MM.1S (cell line): ENCODE measurements around the gene LRP6.

Source experiments
- DNase-seq: peaks from one replicate; pipeline ENCODE4 v3.0.0-alpha.2; 2015
- H2AFZ ChIP-seq: fragments of 300-600 bp; sonication (generic); 2 replicates; pipeline ENCODE4 v1.6.0; 2016; ENCODE audit warnings: antibody characterized with exemption, low read length
- H3F3A ChIP-seq: fragments of 300-600 bp; sonication (generic); 2 replicates; pipeline ENCODE4 v1.6.1; 2016; ENCODE audit warnings: mild to moderate bottlenecking, antibody characterized with exemption, low read length, moderate library complexity, mixed read lengths; ENCODE audit not compliant: insufficient read depth
- H3K27ac ChIP-seq: fragments of 300-600 bp; sonication (generic); 2 replicates; pipeline ENCODE4 v1.5.1; 2016; ENCODE audit warnings: mild to moderate bottlenecking, low read length
- H3K27me3 ChIP-seq: fragments of 300-600 bp; sonication (generic); replicated peaks from 2 replicates; pipeline ENCODE4 v1.6.0; 2016; ENCODE audit warnings: low read length; ENCODE audit not compliant: insufficient read depth
- H3K36me3 ChIP-seq: fragments of 300-600 bp; sonication (generic); replicated peaks from 2 replicates; pipeline ENCODE4 v1.6.1; 2016; ENCODE audit warnings: mild to moderate bottlenecking, low read length, mixed read lengths; ENCODE audit not compliant: insufficient read depth
- H3K4me1 ChIP-seq: fragments of 300-600 bp; sonication (generic); 2 replicates; pipeline ENCODE4 v1.6.1; 2016; ENCODE audit warnings: low read length, mixed read lengths
- H3K4me2 ChIP-seq: fragments of 300-600 bp; sonication (generic); 2 replicates; pipeline ENCODE4 v1.6.0; 2016; ENCODE audit warnings: low read depth, low read length
- H3K4me3 ChIP-seq: fragments of 300-600 bp; sonication (generic); 2 replicates; pipeline ENCODE4 v1.5.1; 2016; ENCODE audit warnings: low read length, mixed read lengths
- H3K79me2 ChIP-seq: fragments of 300-600 bp; sonication (generic); 2 replicates; pipeline ENCODE4 v1.6.1; 2016; ENCODE audit warnings: mixed run types, low read length, mixed read lengths
- H3K9ac ChIP-seq: fragments of 300-600 bp; sonication (generic); 2 replicates; pipeline ENCODE4 v1.6.1; 2016; ENCODE audit warnings: low read length, mixed read lengths
- H3K9me2 ChIP-seq: fragments of 300-600 bp; sonication (generic); replicated peaks from 2 replicates; pipeline ENCODE4 v1.6.1; 2016; ENCODE audit warnings: mild to moderate bottlenecking, low read length, mixed read lengths; ENCODE audit not compliant: insufficient read depth
- H3K9me3 ChIP-seq: fragments of 300-600 bp; sonication (generic); replicated peaks from 2 replicates; pipeline ENCODE4 v1.6.1; 2016; ENCODE audit warnings: mild to moderate bottlenecking, low read length, mixed read lengths; ENCODE audit not compliant: insufficient read depth
- H4K20me1 ChIP-seq: fragments of 300-600 bp; sonication (generic); 2 replicates; pipeline ENCODE4 v1.6.1; 2016; ENCODE audit warnings: mild to moderate bottlenecking, low read length, moderate library complexity, mixed read lengths; ENCODE audit not compliant: insufficient read depth
- CTCF ChIP-seq: fragments of 300-600 bp; sonication (generic); IDR thresholded peaks from 2 replicates; pipeline ENCODE4 v1.5.1; 2016; ENCODE audit warnings: antibody characterized with exemption, low read length, mixed read lengths
- EZH2 ChIP-seq: fragments of 300-600 bp; sonication (generic); optimal IDR thresholded peaks from 2 replicates; pipeline ENCODE3; 2017; ENCODE audit warnings: low read depth, mild to moderate bottlenecking, antibody characterized with exemption, low read length, mixed read lengths
- EZH2phosphoT487 ChIP-seq: fragments of 300-600 bp; sonication (generic); IDR thresholded peaks from 2 replicates; pipeline ENCODE4 v1.6.1; 2018; ENCODE audit warnings: antibody characterized with exemption, low read length

The LRP6 gene

GRCh38 chr12:12266389-12266872, 413 bp downstream of the LRP6 start:
- no peak for DNase-seq
- H3K4me2 ChIP-seq = peak overlapping the region; percentile 66
- H3K27ac ChIP-seq = no peak overlapping the region; the same call in 1 of the 2 replicates
- no peaks in the 10 kb centered on the region for H3K36me3 ChIP-seq
- TF ChIP-seq EZH2 (no peak), EZH2phosphoT487 (no peak), CTCF (no peak)
- no peaks in the 10 kb centered on the region for H3F3A ChIP-seq
- no peaks in the 10 kb centered on the region for H3K9me2 ChIP-seq
- no peaks in the 10 kb centered on the region for H3K9me3 ChIP-seq
- no peaks in the 10 kb centered on the region for H3K4me1 ChIP-seq
- H2AFZ ChIP-seq = peak overlapping the region; percentile 58
- peak overlapping the region; percentile 77 for H3K9ac ChIP-seq
- peak overlapping the region; percentile 69 for H3K4me3 ChIP-seq
- no peaks in the 10 kb centered on the region for H4K20me1 ChIP-seq
- H3K27me3 ChIP-seq = no peaks in the 10 kb centered on the region
- peaks cover 23% of the 10 kb centered on the region for H3K79me2 ChIP-seq

GRCh38 chr12:12265571-12266388, 1.1 kb downstream of the LRP6 start:
- DNase-seq = peak; percentile 14
- peak overlapping the region; percentile 58; the same call in 1 of the 2 replicates for H2AFZ ChIP-seq
- H3K27ac ChIP-seq = no peak overlapping the region

GRCh38 chr12:12265035-12265434, 1.8 kb downstream of the LRP6 start:
- Histone ChIP-seq H3K9me3 (no peaks in the 10 kb centered on the region), H3F3A (no peaks in the 10 kb centered on the region), H3K4me3 (peak overlapping the region; percentile 69), H3K79me2 (peaks cover 26% of the 10 kb centered on the region), H3K27ac (no peak overlapping the region), H3K4me1 (no peaks in the 10 kb centered on the region), H3K36me3 (no peaks in the 10 kb centered on the region), H3K9me2 (no peaks in the 10 kb centered on the region), H4K20me1 (no peaks in the 10 kb centered on the region), H3K4me2 (peak overlapping the region; percentile 66), H3K27me3 (no peaks in the 10 kb centered on the region), H3K9ac (no peak overlapping the region), H2AFZ (no peak overlapping the region)
- DNase-seq = no peak
- TF ChIP-seq EZH2 (no peak), CTCF (no peak), EZH2phosphoT487 (no peak)

More at GRCh38 chr12:12265571-12266388, 1.1 kb downstream of the LRP6 start:
- Histone ChIP-seq H3K9me3 (no peaks in the 10 kb centered on the region), H4K20me1 (no peaks in the 10 kb centered on the region), H3K9ac (peak overlapping the region; percentile 77; the same call in 1 of the 2 replicates), H3K4me2 (peak overlapping the region; percentile 66), H3K4me1 (no peaks in the 10 kb centered on the region), H3K79me2 (peaks cover 23% of the 10 kb centered on the region), H3K4me3 (peak overlapping the region; percentile 69), H3K27me3 (no peaks in the 10 kb centered on the region), H3K9me2 (no peaks in the 10 kb centered on the region), H3K36me3 (no peaks in the 10 kb centered on the region), H3F3A (no peaks in the 10 kb centered on the region)
- TF ChIP-seq EZH2 = no peak
- no peak for TF ChIP-seq CTCF
- no peak for TF ChIP-seq EZH2phosphoT487
